G401 (cell line): ENCODE results near the gene ATP5MK. TPM values are rescaled to one million over a fixed set of nuclear protein-coding genes. Genes with fewer than 3 reads are reported as not detected.
"Not testable (repeated sequence)": the region's sequence is repeated elsewhere in the genome, so short reads cannot be mapped to it uniquely, and the experiment has no call there.

Experiments used
- DNase-seq: peaks from one replicate; pipeline ENCODE4 v3.0.0-alpha.2; 2015; ENCODE audit warnings: low spot score
- in situ Hi-C: cut with HindIII; loops from 2 replicates; pipeline ENCODE4 v1.10.0; 2016; ENCODE audit warnings: low sequenced_read_pairs, mixed read lengths
- total RNA-seq: library from RNA; depleted of rRNA; stranded (reverse); fragments of >200 nt; shearing (Covaris generic); gene quantifications from 2 replicates; pipeline ENCODE4 v1.2.3, GENCODE V29; 2014

ATP5MK gene
- total RNA-seq, 1 experiment from 2014 or later: 274 TPM

GRCh38 chr10:103413564-103413963 lies 17.3 kb upstream of the ATP5MK start:
- DNase-seq: no peak
- in situ Hi-C loops: no loop called here

GRCh38 chr10:103397191-103397825 lies 1.0 kb upstream of the ATP5MK start:
- in situ Hi-C loops: no loop called here

GRCh38 chr10:103396789-103397087 lies 463 bp upstream of the ATP5MK start:
- no peak for DNase-seq
- in situ Hi-C loops: no loop called here

More at GRCh38 chr10:103397191-103397825, 1.0 kb upstream of the ATP5MK start:
- no peak for DNase-seq

GRCh38 chr10:103395754-103396066 lies 565 bp downstream of the ATP5MK start:
- in situ Hi-C loops: no loop called here
- DNase-seq: peak; percentile 12

GRCh38 chr10:103394180-103394579 lies 2.1 kb downstream of the ATP5MK start:
- in situ Hi-C loops: no loop called here
- no peak for DNase-seq

GRCh38 chr10:103382769-103383168 lies 13.5 kb downstream of the ATP5MK start:
- in situ Hi-C loops: no loop called here
- no peak for DNase-seq

- in situ Hi-C loops: no loop called here
- DNase-seq: no peak
Observed at GRCh38 chr10:103374263-103374662, 22.0 kb downstream of the ATP5MK start.

- no peak for DNase-seq
Observed at GRCh38 chr10:103373544-103373943, 22.7 kb downstream of the ATP5MK start.

GRCh38 chr10:103367782-103368518 lies 28.3 kb downstream of the ATP5MK start, which contains the start of gene TAF5:
TAF5 (plus strand) TSS chr10:103367976; CDS start chr10:103367990, 14 bp downstream.
- DNase-seq: peak; percentile 96
- in situ Hi-C loops: no loop called here

More at GRCh38 chr10:103373544-103373943, 22.7 kb downstream of the ATP5MK start:
- in situ Hi-C loops: no loop called here

- no peak for DNase-seq
- in situ Hi-C loops: no loop called here
Observed at GRCh38 chr10:103367379-103367781, 28.9 kb downstream of the ATP5MK start.

- DNase-seq: not testable (repeated sequence)
Observed at GRCh38 chr10:103360791-103361190, 35.5 kb downstream of the ATP5MK start.

GRCh38 chr10:103359493-103359892 lies 36.8 kb downstream of the ATP5MK start:
- in situ Hi-C loops: not testable (repeated sequence)

More at GRCh38 chr10:103360791-103361190, 35.5 kb downstream of the ATP5MK start:
- in situ Hi-C loops: not testable (repeated sequence)

GRCh38 chr10:103355906-103356599 lies 40.2 kb downstream of the ATP5MK start:
- DNase-seq: no peak
- in situ Hi-C loops: no loop called here

More at GRCh38 chr10:103359493-103359892, 36.8 kb downstream of the ATP5MK start:
- DNase-seq: not testable (repeated sequence)

- not testable (repeated sequence) for DNase-seq
Observed at GRCh38 chr10:103354567-103354966, 41.7 kb downstream of the ATP5MK start.

GRCh38 chr10:103353281-103353680 lies 43.0 kb downstream of the ATP5MK start:
- in situ Hi-C loops: no loop called here
- DNase-seq: no peak

More at GRCh38 chr10:103354567-103354966, 41.7 kb downstream of the ATP5MK start:
- in situ Hi-C loops: not testable (repeated sequence)

GRCh38 chr10:103350517-103351260 lies 45.6 kb downstream of the ATP5MK start, which contains the start of gene PCGF6:
PCGF6 (minus strand) TSS chr10:103351140; CDS start chr10:103351066, 74 bp downstream.
- in situ Hi-C loops: no loop called here
- DNase-seq: peak; percentile 84

- no peak for DNase-seq
- in situ Hi-C loops: no loop called here
Observed at GRCh38 chr10:103350175-103350516, 46.1 kb downstream of the ATP5MK start.
